RWPE2 (cell line): Measurements from ENCODE around the gene BLACAT1.

Source experiments
- ATAC-seq: fragments of 200-7000 bp; cut with Tn5 transposase; 3 replicates; pipeline ENCODE4 v1.9.1; 2021; ENCODE audit warnings: low read depth
- DNase-seq: peaks from one replicate; pipeline ENCODE4 v3.0.0-alpha.2; 2020; ENCODE audit warnings: low spot score
- H3K27ac ChIP-seq: fragments of 450-650 bp; 2 replicates; pipeline ENCODE4 v1.5.1; 2017; ENCODE audit warnings: mild to moderate bottlenecking; ENCODE audit not compliant: poor library complexity, severe bottlenecking
- H3K27me3 ChIP-seq: fragments of 250-450 bp; sonication (Bioruptor Pico); 2 replicates; pipeline ENCODE4 v1.5.1; 2021; ENCODE audit warnings: mild to moderate bottlenecking, moderate library complexity; ENCODE audit not compliant: insufficient read depth, poor library complexity, severe bottlenecking
- H3K36me3 ChIP-seq: fragments of 250-450 bp; sonication (Bioruptor Pico); 2 replicates; pipeline ENCODE4 v1.5.1; 2020; ENCODE audit warnings: low read depth, mild to moderate bottlenecking, moderate library complexity
- H3K4me1 ChIP-seq: fragments of 250-450 bp; sonication (Bioruptor Pico); 2 replicates; pipeline ENCODE4 v1.5.1; 2021; ENCODE audit warnings: mild to moderate bottlenecking, moderate library complexity; ENCODE audit not compliant: insufficient read depth, poor library complexity, severe bottlenecking
- H3K4me3 ChIP-seq: fragments of 250-450 bp; sonication (Bioruptor Pico); 2 replicates; pipeline ENCODE4 v1.5.1; 2021; ENCODE audit warnings: mild to moderate bottlenecking, moderate library complexity; ENCODE audit not compliant: severe bottlenecking
- H3K9me3 ChIP-seq: fragments of 250-450 bp; sonication (Bioruptor Pico); 2 replicates; pipeline ENCODE4 v1.5.1; 2021; ENCODE audit warnings: mild to moderate bottlenecking, moderate library complexity; ENCODE audit not compliant: severe bottlenecking
- TF ChIP-seq, protein P1 (sequence below): fragments of 450-650 bp; IDR thresholded peaks from one replicate; pipeline ENCODE4 v1.5.1; 2017; ENCODE audit warnings: mild to moderate bottlenecking, moderate library complexity; ENCODE audit not compliant: poor library complexity, severe bottlenecking

Gene BLACAT1

DNA sequence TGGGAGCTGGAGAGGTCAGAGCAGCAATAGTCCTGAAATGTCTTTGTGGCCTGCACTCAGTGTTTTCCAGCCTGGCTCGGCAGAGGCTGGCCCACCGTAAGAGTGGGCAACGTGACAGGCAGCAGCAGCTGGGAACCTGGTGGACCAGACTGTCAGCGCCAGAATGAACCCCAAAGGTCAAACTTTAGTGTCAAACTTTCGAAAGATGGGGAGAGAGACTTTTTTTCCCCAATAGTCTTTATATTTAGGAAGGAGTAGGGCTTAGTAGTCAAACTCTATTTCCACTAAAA lies 10.3 kb downstream of the BLACAT1 start:
- Histone ChIP-seq H3K27ac (peak overlapping the region; percentile 93), H3K36me3 (peaks cover 8% of the 10 kb centered on the region; the same call in 1 of the 2 replicates), H3K9me3 (no peaks in the 10 kb centered on the region), H3K4me3 (no peak overlapping the region), H3K4me1 (peaks cover 51% of the 10 kb centered on the region), H3K27me3 (no peaks in the 10 kb centered on the region)
- ATAC-seq = no peak
- TF ChIP-seq, protein P1, sequence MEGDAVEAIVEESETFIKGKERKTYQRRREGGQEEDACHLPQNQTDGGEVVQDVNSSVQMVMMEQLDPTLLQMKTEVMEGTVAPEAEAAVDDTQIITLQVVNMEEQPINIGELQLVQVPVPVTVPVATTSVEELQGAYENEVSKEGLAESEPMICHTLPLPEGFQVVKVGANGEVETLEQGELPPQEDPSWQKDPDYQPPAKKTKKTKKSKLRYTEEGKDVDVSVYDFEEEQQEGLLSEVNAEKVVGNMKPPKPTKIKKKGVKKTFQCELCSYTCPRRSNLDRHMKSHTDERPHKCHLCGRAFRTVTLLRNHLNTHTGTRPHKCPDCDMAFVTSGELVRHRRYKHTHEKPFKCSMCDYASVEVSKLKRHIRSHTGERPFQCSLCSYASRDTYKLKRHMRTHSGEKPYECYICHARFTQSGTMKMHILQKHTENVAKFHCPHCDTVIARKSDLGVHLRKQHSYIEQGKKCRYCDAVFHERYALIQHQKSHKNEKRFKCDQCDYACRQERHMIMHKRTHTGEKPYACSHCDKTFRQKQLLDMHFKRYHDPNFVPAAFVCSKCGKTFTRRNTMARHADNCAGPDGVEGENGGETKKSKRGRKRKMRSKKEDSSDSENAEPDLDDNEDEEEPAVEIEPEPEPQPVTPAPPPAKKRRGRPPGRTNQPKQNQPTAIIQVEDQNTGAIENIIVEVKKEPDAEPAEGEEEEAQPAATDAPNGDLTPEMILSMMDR = no peak
- DNase-seq = no peak

DNA sequence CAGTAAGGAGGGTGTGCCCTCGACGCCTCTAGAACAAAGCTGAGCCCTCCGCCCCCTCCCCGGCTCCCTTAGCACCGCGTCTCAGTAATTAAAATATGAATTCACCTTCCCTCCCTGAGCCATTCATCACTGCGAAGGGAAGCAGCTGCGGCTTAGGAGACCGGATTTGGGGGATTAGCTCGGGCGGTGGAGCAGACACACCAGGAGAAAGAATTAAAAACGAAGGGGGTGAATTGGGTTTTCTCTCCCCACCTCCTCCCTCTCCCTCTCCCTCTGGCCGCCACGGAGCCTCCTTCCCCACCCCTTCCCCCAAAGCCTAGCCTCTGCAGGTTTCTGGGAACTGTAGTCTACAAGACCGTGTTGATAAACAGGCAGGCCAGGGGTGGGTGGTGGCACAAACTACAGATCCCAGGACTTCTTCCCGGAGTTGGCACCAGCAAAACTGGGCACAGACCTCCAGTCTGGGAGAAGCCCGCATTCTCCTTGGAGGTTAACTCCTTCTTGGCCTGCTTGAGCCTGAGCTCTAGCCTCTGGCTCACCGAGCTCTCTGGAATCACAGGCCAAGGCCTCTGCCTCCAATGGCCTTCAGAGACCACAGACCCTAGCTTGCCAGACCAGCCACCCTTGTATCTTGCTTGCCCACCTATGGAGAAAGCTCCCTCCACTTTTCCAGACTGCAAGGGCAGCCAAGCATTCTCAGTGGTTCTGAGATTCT lies 10.8 kb downstream of the BLACAT1 start:
- ATAC-seq = peak; percentile 1; the same call in 1 of the 3 replicates
- Histone ChIP-seq H3K36me3 (peaks cover 11% of the 10 kb centered on the region; the same call in 1 of the 2 replicates), H3K4me1 (peaks cover 48% of the 10 kb centered on the region), H3K27me3 (no peaks in the 10 kb centered on the region), H3K4me3 (no peak overlapping the region), H3K9me3 (no peaks in the 10 kb centered on the region), H3K27ac (peak overlapping the region; percentile 93)
- TF ChIP-seq, protein P1 = no peak
- no peak for DNase-seq

GRCh38 chr1:205444300-205444930 lies 11.4 kb downstream of the BLACAT1 start:
- no peak for ATAC-seq
- no peak for DNase-seq
- TF ChIP-seq, protein P1 = no peak
- H3K4me1 ChIP-seq = peaks cover 48% of the 10 kb centered on the region
- H3K36me3 ChIP-seq = peaks cover 11% of the 10 kb centered on the region; the same call in 1 of the 2 replicates
- peak overlapping the region; percentile 93 for H3K27ac ChIP-seq
- no peaks in the 10 kb centered on the region for H3K27me3 ChIP-seq
- H3K9me3 ChIP-seq = no peaks in the 10 kb centered on the region
- H3K4me3 ChIP-seq = no peak overlapping the region

GRCh38 chr1:205443585-205444299 lies 12.1 kb downstream of the BLACAT1 start:
- peaks cover 52% of the 10 kb centered on the region for H3K4me1 ChIP-seq
- TF ChIP-seq, protein P1 = no peak
- no peak overlapping the region for H3K27ac ChIP-seq
- DNase-seq = no peak
- H3K9me3 ChIP-seq = no peaks in the 10 kb centered on the region
- peaks cover 11% of the 10 kb centered on the region; the same call in 1 of the 2 replicates for H3K36me3 ChIP-seq
- no peaks in the 10 kb centered on the region for H3K27me3 ChIP-seq
- H3K4me3 ChIP-seq = no peak overlapping the region
- ATAC-seq = no peak
